WTC11 (cell line): ENCODE data around the gene NXF1. TPM values are rescaled to one million over a fixed set of nuclear protein-coding genes. Genes with fewer than 3 reads are reported as not detected.

Source experiments
- ATAC-seq: fragments of 200-7000 bp; cut with Tn5 transposase; 2 replicates; pipeline ENCODE4 v1.10.0; 2021; ENCODE audit warnings: mild to moderate bottlenecking, moderate library complexity
- CTCF ChIA-PET: fragments of 300-600 bp; sonication (Branson Sonifier 250); formaldehyde crosslinking; loops from one replicate; lab custom pipeline; 2021; ENCODE audit warnings: antibody characterized with exemption; lab: Charles Lee
- POLR2A ChIA-PET: fragments of 350-600 bp; sonication (Branson Sonifier 250); formaldehyde crosslinking; loops from one replicate; lab custom pipeline; 2021; ENCODE audit warnings: antibody characterized with exemption; lab: Charles Lee
- DNase-seq: peaks from one replicate; pipeline ENCODE4 v3.0.0; 2021; ENCODE audit warnings: low spot score
- H3K27ac Mint-ChIP-seq: 2 replicates; pipeline ENCODE4 v1.8.0; 2021; ENCODE audit warnings: mixed read lengths
- H3K27me3 Mint-ChIP-seq: 2 replicates; pipeline ENCODE4 v1.8.0; 2021; ENCODE audit warnings: low read depth, mild to moderate bottlenecking, moderate library complexity, mixed read lengths
- H3K36me3 Mint-ChIP-seq: 2 replicates; pipeline ENCODE4 v1.8.0; 2021; ENCODE audit warnings: mixed read lengths
- H3K4me1 Mint-ChIP-seq: 2 replicates; pipeline ENCODE4 v1.8.0; 2022; ENCODE audit warnings: mixed read lengths
- H3K4me3 Mint-ChIP-seq: 2 replicates; pipeline ENCODE4 v1.8.0; 2021; ENCODE audit warnings: mild to moderate bottlenecking, moderate library complexity, mixed read lengths
- H3K9me3 Mint-ChIP-seq: 2 replicates; pipeline ENCODE4 v1.8.0; 2021; ENCODE audit warnings: mixed read lengths
- ATF3 ChIP-seq: sonication (generic); formaldehyde crosslinking; conservative IDR thresholded peaks from 2 replicates; pipeline ENCODE4 v1.8.1; 2022; ENCODE audit warnings: mild to moderate bottlenecking, missing genetic modification reagents
- CBFB ChIP-seq: sonication (generic); formaldehyde crosslinking; IDR thresholded peaks from 2 replicates; pipeline ENCODE4 v1.8.1; 2022; ENCODE audit warnings: mild to moderate bottlenecking, low read depth, missing genetic modification reagents
- CREM ChIP-seq: sonication (generic); formaldehyde crosslinking; IDR thresholded peaks from 2 replicates; pipeline ENCODE4 v1.8.1; 2022; ENCODE audit warnings: mild to moderate bottlenecking, missing genetic modification reagents, moderate library complexity
- E2F1 ChIP-seq: sonication (generic); formaldehyde crosslinking; IDR thresholded peaks from 2 replicates; pipeline ENCODE4 v1.8.0; 2022; ENCODE audit warnings: mild to moderate bottlenecking, missing genetic modification reagents
- ELF4 ChIP-seq: sonication (generic); formaldehyde crosslinking; IDR thresholded peaks from 2 replicates; pipeline ENCODE4 v1.8.1; 2022; ENCODE audit warnings: low read depth, mild to moderate bottlenecking, moderate library complexity, missing genetic modification reagents
- ESRRA ChIP-seq: sonication (generic); formaldehyde crosslinking; IDR thresholded peaks from 2 replicates; pipeline ENCODE4 v1.8.1; 2022; ENCODE audit warnings: mild to moderate bottlenecking, missing genetic modification reagents, borderline replicate concordance
- FOXJ3 ChIP-seq: sonication (generic); formaldehyde crosslinking; IDR thresholded peaks from 2 replicates; pipeline ENCODE4 v1.9.0; 2021; ENCODE audit warnings: missing genetic modification reagents, mild to moderate bottlenecking, borderline replicate concordance
- FOXP1 ChIP-seq: sonication (generic); formaldehyde crosslinking; IDR thresholded peaks from 2 replicates; pipeline ENCODE4 v1.8.0; 2022; ENCODE audit warnings: missing genetic modification reagents, mild to moderate bottlenecking, moderate library complexity, borderline replicate concordance
- GABPB1 ChIP-seq: sonication (generic); formaldehyde crosslinking; IDR thresholded peaks from 2 replicates; pipeline ENCODE4 v1.8.1; 2023; ENCODE audit warnings: mild to moderate bottlenecking, missing genetic modification reagents
- IRF1 ChIP-seq: sonication (generic); formaldehyde crosslinking; IDR thresholded peaks from 2 replicates; pipeline ENCODE4 v1.8.0; 2023; ENCODE audit warnings: missing genetic modification reagents
- MXD4 ChIP-seq: fragments of 250-450 bp; sonication (Bioruptor Pico); IDR thresholded peaks from 2 replicates; pipeline ENCODE4 v1.8.0; 2021; ENCODE audit warnings: mild to moderate bottlenecking, moderate library complexity, borderline replicate concordance
- NFATC4 ChIP-seq: fragments of 250-450 bp; sonication (Bioruptor Pico); IDR thresholded peaks from 2 replicates; pipeline ENCODE4 v1.9.0; 2021; ENCODE audit warnings: mild to moderate bottlenecking
- NFE2L1 ChIP-seq: sonication (generic); formaldehyde crosslinking; IDR thresholded peaks from 2 replicates; pipeline ENCODE4 v1.8.1; 2023; ENCODE audit warnings: missing genetic modification reagents
- NR1H2 ChIP-seq: sonication (generic); formaldehyde crosslinking; IDR thresholded peaks from 2 replicates; pipeline ENCODE4 v1.9.0; 2021; ENCODE audit warnings: mild to moderate bottlenecking, moderate library complexity, missing genetic modification reagents
- PRDM15 ChIP-seq: sonication (generic); formaldehyde crosslinking; IDR thresholded peaks from 2 replicates; pipeline ENCODE4 v1.8.0; 2022; ENCODE audit warnings: missing genetic modification reagents
- PREB ChIP-seq: sonication (generic); formaldehyde crosslinking; IDR thresholded peaks from 2 replicates; pipeline ENCODE4 v1.8.1; 2022; ENCODE audit warnings: mild to moderate bottlenecking, missing genetic modification reagents, moderate library complexity, borderline replicate concordance
- PRRX2 ChIP-seq: fragments of 250-450 bp; sonication (Bioruptor Pico); IDR thresholded peaks from 2 replicates; pipeline ENCODE4 v1.8.0; 2021; ENCODE audit warnings: mild to moderate bottlenecking
- RELA ChIP-seq: sonication (generic); formaldehyde crosslinking; IDR thresholded peaks from 2 replicates; pipeline ENCODE4 v1.8.1; 2022; ENCODE audit warnings: missing genetic modification reagents, mild to moderate bottlenecking, borderline replicate concordance
- STAT6 ChIP-seq: sonication (generic); formaldehyde crosslinking; conservative IDR thresholded peaks from 2 replicates; pipeline ENCODE4 v1.8.1; 2023; ENCODE audit warnings: mild to moderate bottlenecking, low read depth, missing genetic modification reagents, moderate library complexity
- TP53 ChIP-seq: sonication (generic); formaldehyde crosslinking; IDR thresholded peaks from 2 replicates; pipeline ENCODE4 v1.8.1; 2023; ENCODE audit warnings: mild to moderate bottlenecking, missing genetic modification reagents
- ZBTB43 ChIP-seq: sonication (generic); formaldehyde crosslinking; IDR thresholded peaks from 2 replicates; pipeline ENCODE4 v1.8.1; 2023; ENCODE audit warnings: mild to moderate bottlenecking, missing genetic modification reagents
- ZNF121 ChIP-seq: sonication (generic); formaldehyde crosslinking; IDR thresholded peaks from 2 replicates; pipeline ENCODE4 v1.8.0; 2023; ENCODE audit warnings: missing genetic modification reagents
- ZNF425 ChIP-seq: fragments of 250-450 bp; sonication (Bioruptor Pico); conservative IDR thresholded peaks from 2 replicates; pipeline ENCODE4 v1.9.0; 2021; ENCODE audit warnings: mild to moderate bottlenecking
- total RNA-seq: library from RNA; stranded (reverse); gene quantifications from 3 replicates; pipeline ENCODE4 v1.2.3, GENCODE V29; 2021

The NXF1 gene
- total RNA-seq, 1 experiment from 2014 or later, result 43.2 TPM

- TF ChIP-seq ATF3, result no peak
- no peak for TF ChIP-seq NR1H2
- no peak for TF ChIP-seq NFE2L1
- TF ChIP-seq PRDM15, result no peak
- no peak for TF ChIP-seq TP53
These were observed 11.0 kb downstream of the NXF1 start (continued) for GRCh38 chr11:62794201-62794775.

GRCh38 chr11:62792202-62792575 is 13.1 kb downstream of the NXF1 start:
- peak; percentile 38 for DNase-seq

More at GRCh38 chr11:62792202-62792575, 13.1 kb downstream of the NXF1 start:
- Mint-ChIP-seq H3K4me3 (peak overlapping the region; percentile 91), H3K36me3 (peaks cover 59% of the 10 kb centered on the region), H3K4me1 (peaks cover 30% of the 10 kb centered on the region), H3K27ac (peak overlapping the region; percentile 93), H3K9me3 (no peaks in the 10 kb centered on the region), H3K27me3 (no peaks in the 10 kb centered on the region; the same call in 1 of the 2 replicates)
- no peak for TF ChIP-seq GABPB1
- TF ChIP-seq PREB (CRISPR knock-in tag), result no peak
- TF ChIP-seq PRRX2 (CRISPR knock-in tag), result no peak
- TF ChIP-seq IRF1, result no peak
- TF ChIP-seq ZBTB43, result no peak
- TF ChIP-seq ELF4 (CRISPR knock-in tag), result no peak
- no peak for TF ChIP-seq MXD4 (CRISPR knock-in tag)
- TF ChIP-seq CBFB (CRISPR knock-in tag), result no peak
- no peak for TF ChIP-seq E2F1 (CRISPR knock-in tag)
- TF ChIP-seq NFATC4, result no peak
- no peak for TF ChIP-seq RELA
- no peak for TF ChIP-seq FOXP1 (CRISPR knock-in tag)
- no peak for TF ChIP-seq ESRRA (CRISPR knock-in tag)
- TF ChIP-seq ZNF425 (CRISPR knock-in tag), result no peak
- TF ChIP-seq ZNF121 (CRISPR knock-in tag), result no peak
- TF ChIP-seq FOXJ3 (CRISPR knock-in tag), result no peak
- TF ChIP-seq TP53, result no peak
- TF ChIP-seq CREM (CRISPR knock-in tag), result no peak
- TF ChIP-seq STAT6 (CRISPR knock-in tag), result no peak
- POLR2A ChIA-PET, result interaction anchor here (0.9 to 1.0 kb wide), 3 partner anchors 38 to 49 kb away, joined by 3 to 5 read pairs (median 3); partner anchors contain the start of genes STX5, TEX54 and ZBTB3
- CTCF ChIA-PET, result interaction anchor here (0.6 to 0.7 kb wide), 3 partner anchors 31 to 1260 kb away, joined by 3 read pairs; partner anchors contain the start of genes LBHD1 and POLR2G
- peak; percentile 8 for ATAC-seq
